ENCODE results near the gene CBFA2T3.

The CBFA2T3 gene

DNA sequence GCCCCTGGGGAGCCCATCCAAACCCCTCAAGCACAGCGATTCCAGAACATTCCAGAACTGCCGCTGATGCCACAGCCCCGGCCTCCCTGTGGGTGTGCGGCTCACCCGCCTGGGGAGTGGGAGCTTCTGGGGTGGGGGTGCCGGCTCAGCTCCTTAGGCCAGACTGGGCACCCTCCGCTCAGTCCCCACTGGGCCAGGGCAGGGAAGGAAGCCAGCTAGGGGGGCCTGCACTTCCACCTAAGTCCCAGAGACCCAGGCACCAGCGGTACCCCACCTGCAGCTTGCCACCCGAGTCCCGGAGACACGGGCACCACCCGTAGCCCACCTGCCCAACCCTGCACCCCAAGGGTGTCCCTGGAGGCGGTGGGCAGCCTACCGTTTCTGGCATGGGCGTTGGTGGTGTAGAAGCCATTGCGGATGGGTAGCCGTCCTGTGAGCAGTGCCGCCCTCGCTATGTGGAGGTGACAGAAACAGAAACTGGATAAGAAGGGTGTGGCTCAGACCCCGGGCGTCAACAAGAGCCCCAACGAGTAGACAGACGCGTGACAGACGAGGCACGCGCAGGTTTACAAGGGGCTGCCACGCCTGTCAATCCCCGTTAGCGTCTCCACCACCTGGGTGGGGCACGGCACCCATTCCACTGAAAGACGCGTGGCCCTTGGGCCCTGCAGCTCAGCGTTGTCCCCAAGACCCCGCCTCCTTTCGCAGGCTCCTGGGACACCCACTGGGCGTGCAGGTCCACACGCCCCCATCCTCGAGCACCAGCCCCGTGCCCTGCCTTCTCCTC lies 135.3 kb downstream of the CBFA2T3 start:
- H3K27ac ChIP-seq = peak overlapping the region in 9 of 11 experiments; percentile 71 to 88 (median 84); a peak in 17 of 22 replicates
- no peak for TF ChIP-seq Cebpa-rat (IDR thresholded peaks at IDR 0.05)
- no peaks in the 10 kb centered on the region for H3K9me3 ChIP-seq (replicated peaks in 1 of 11)
- H4K20me1 ChIP-seq = peaks cover 37 to 100% (median 71%) of the 10 kb centered on the region in 11 experiments; a peak in 18 of 22 replicates
- H3K27me3 ChIP-seq = peaks cover 0 to 4% (median 0%) of the 10 kb centered on the region in 11 experiments; a peak in 4 of 22 replicates
- H3K36me3 ChIP-seq = peaks cover 0 to 54% (median 22%) of the 10 kb centered on the region in 11 experiments; a peak in 17 of 22 replicates
- H3K9ac ChIP-seq = peak overlapping the region in 10 of 11 experiments; percentile 0 to 80 (median 73); a peak in 15 of 22 replicates
- H3K4me2 ChIP-seq = peak overlapping the region; percentile 68 to 97 (median 91)
- peak overlapping the region in 3 of 10 experiments; percentile 25 to 57 (median 27); a peak in 7 of 20 replicates for H3K4me3 ChIP-seq
- peaks cover 51 to 71% (median 63%) of the 10 kb centered on the region in 10 experiments for H3K4me1 ChIP-seq

DNA sequence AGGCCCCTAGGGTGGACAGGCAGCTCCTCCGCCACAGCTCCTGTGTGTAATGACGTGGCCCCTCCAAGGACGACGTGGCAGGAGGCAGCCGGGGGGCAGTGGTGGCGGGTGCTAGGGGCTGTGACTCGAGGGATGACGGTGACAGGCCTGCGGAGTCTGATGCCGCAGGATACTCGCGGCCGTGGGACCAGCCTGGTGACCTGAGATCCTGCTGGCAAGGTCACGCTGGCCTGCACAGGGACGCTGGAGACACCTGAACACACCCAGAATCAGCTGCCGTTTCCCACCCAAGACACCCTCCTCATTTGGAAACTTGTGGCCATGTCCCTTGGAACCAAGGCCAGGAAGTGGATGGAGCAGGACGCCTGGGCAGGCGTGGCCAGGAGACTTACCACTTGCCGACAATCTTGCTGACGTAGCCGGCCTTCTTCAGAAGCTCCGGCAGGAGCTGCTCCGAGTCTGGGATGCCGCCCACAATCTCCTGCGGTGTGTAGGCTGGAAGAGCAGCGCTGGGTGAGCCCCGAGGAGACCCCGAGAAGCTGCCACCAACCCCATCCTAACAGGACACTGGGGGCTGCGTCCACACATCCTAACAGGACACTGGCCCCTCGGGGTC lies 136.3 kb downstream of the CBFA2T3 start:
- Histone ChIP-seq H3K4me3 (peak overlapping the region in 6 of 10 experiments; percentile 25 to 57 (median 32); a peak in 11 of 20 replicates), H3K4me1 (peaks cover 51 to 82% (median 72%) of the 10 kb centered on the region in 10 experiments), H3K27ac (peak overlapping the region in 9 of 11 experiments; percentile 71 to 88 (median 84); a peak in 18 of 22 replicates), H4K20me1 (peaks cover 32 to 98% (median 74%) of the 10 kb centered on the region in 11 experiments; a peak in 18 of 22 replicates), H3K36me3 (peaks cover 0 to 48% (median 19%) of the 10 kb centered on the region in 11 experiments; a peak in 17 of 22 replicates), H3K9ac (peak overlapping the region; percentile 0 to 80 (median 72); a peak in 19 of 22 replicates), H3K9me3 (replicated peaks in 1 of 11) (no peaks in the 10 kb centered on the region), H3K27me3 (peaks cover 3 to 14% (median 7%) of the 10 kb centered on the region in 11 experiments; a peak in 19 of 22 replicates), H3K4me2 (peak overlapping the region; percentile 68 to 97 (median 91))
- peak in 1 of 11 experiments; percentile 1; a peak in 1 of 22 replicates for TF ChIP-seq Cebpa-rat (IDR thresholded peaks at IDR 0.05)

DNA sequence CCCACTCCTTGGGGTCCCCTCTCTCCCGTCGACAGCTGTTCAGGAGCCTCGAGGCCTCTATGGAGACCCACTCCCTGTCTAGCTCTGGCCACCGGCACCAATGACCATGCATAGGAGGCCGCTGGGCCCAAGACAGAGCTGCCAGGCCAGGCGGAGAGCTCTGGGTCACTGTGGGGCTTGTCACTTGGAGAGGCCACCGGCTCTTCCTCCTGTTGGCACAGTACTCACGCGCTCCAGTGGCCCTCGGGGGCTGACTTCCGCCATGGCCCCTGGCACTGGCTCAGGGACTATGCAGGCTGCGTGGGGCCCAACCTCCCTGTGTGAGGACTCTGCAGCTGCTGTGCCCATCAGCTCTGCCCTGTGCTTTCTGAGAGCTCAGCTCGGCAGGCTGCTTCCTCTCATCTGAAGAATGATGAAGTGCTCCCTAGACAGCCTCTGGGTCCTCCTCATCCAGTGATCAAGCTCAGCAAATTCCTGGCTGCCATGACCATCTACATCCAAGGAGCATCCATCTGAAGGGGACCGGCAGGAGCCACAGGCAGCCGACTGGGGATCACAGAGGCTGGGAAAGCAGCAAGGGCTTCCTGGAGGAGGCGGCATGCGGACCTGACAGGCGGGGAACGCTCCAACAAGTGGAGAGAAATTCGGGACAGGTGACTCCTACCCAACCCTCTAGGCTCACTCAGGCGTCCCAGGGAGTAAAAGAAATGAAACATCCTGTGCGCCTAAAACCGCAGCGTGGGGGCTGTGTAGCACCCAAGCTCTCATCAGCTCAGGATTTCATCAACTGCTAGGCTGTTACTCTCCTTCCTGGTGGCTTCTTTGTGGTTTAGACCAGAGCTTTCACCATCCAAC lies 137.0 kb downstream of the CBFA2T3 start:
- Histone ChIP-seq H4K20me1 (peaks cover 32 to 98% (median 68%) of the 10 kb centered on the region in 11 experiments; a peak in 18 of 22 replicates), H3K9ac (peak overlapping the region; percentile 0 to 80 (median 72); a peak in 19 of 22 replicates), H3K9me3 (replicated peaks in 1 of 11) (no peaks in the 10 kb centered on the region), H3K4me2 (peak overlapping the region; percentile 68 to 97 (median 91)), H3K36me3 (peaks cover 3 to 53% (median 27%) of the 10 kb centered on the region in 11 experiments; a peak in 19 of 22 replicates), H3K4me1 (peaks cover 51 to 86% (median 76%) of the 10 kb centered on the region in 10 experiments), H3K4me3 (peak overlapping the region in 7 of 10 experiments; percentile 13 to 57 (median 32); a peak in 12 of 20 replicates), H3K27me3 (peaks cover 10 to 20% (median 13%) of the 10 kb centered on the region in 11 experiments; a peak in 20 of 22 replicates), H3K27ac (peak overlapping the region in 10 of 11 experiments; percentile 28 to 88 (median 84); a peak in 19 of 22 replicates)
- TF ChIP-seq Cebpa-rat (IDR thresholded peaks at IDR 0.05) = peak in 8 of 11 experiments; percentile 58 to 96 (median 80); a peak in 15 of 22 replicates

DNA sequence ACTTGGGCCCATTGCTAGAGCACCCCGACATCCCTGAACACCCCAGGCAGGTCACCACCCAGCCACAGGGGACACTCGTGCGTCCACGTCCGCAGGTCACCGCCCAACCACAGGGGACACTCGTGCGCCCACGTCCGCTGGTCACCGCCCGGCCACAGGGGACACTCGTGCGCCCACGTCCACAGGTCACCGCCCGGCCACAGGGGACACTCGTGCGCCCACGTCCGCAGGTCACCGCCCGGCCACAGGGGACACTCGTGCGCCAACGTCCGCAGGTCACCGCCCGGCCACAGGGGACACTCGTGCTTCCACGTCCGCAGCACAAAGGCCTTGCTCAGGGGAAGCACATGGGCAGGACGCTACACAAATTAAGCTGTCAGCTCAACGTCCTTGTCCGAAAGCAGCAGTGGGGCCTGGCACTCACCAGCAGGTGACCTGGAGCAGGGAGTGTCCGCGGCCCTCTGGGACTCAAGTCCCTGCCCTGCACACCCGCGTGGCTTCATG lies 137.9 kb downstream of the CBFA2T3 start:
- H3K27ac ChIP-seq = peak overlapping the region in 10 of 11 experiments; percentile 28 to 88 (median 84); a peak in 19 of 22 replicates
- H3K9me3 ChIP-seq (replicated peaks in 1 of 11) = no peaks in the 10 kb centered on the region
- peaks cover 51 to 89% (median 74%) of the 10 kb centered on the region in 10 experiments for H3K4me1 ChIP-seq
- H4K20me1 ChIP-seq = peaks cover 25 to 96% (median 59%) of the 10 kb centered on the region in 11 experiments; a peak in 18 of 22 replicates
- peaks cover 8 to 61% (median 32%) of the 10 kb centered on the region in 11 experiments; a peak in 19 of 22 replicates for H3K36me3 ChIP-seq
- H3K27me3 ChIP-seq = peaks cover 10 to 20% (median 15%) of the 10 kb centered on the region in 11 experiments; a peak in 20 of 22 replicates
- no peak for TF ChIP-seq Cebpa-rat (IDR thresholded peaks at IDR 0.05)
- peak overlapping the region; percentile 68 to 97 (median 92) for H3K4me2 ChIP-seq
- peak overlapping the region in 5 of 10 experiments; percentile 13 to 57 (median 27); a peak in 5 of 20 replicates for H3K4me3 ChIP-seq
- H3K9ac ChIP-seq = peak overlapping the region in 10 of 11 experiments; percentile 22 to 80 (median 73); a peak in 16 of 22 replicates

DNA sequence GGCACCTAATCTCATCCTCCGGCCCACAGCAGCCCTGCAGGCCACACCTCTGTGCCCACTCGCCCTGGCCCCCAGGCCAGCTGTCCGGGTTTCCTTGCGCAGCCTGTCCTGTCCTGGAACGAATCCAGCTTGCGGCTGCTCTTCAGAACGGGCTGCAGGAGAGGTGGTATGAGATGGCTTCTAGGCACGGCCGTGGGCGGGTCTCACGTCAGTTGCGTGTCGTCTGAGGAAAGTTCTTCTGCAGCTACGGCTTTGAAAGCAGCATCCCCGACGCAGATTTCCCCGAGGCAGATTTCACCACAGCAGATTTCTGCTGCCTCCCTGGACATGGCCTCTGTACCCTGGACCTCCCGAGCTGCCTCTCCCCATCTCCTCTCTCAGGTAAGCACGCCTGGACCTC lies 138.4 kb downstream of the CBFA2T3 start:
- Histone ChIP-seq H3K4me3 (no peak overlapping the region; a peak in 1 of 20 replicates), H3K4me1 (peaks cover 51 to 93% (median 79%) of the 10 kb centered on the region in 10 experiments), H3K4me2 (peak overlapping the region; percentile 68 to 97 (median 92)), H3K27me3 (peaks cover 10 to 20% (median 15%) of the 10 kb centered on the region in 11 experiments; a peak in 20 of 22 replicates), H3K36me3 (peaks cover 8 to 64% (median 32%) of the 10 kb centered on the region in 11 experiments; a peak in 19 of 22 replicates), H3K9ac (peak overlapping the region in 8 of 11 experiments; percentile 33 to 80 (median 74); a peak in 11 of 22 replicates), H3K9me3 (replicated peaks in 1 of 11) (no peaks in the 10 kb centered on the region), H4K20me1 (peaks cover 24 to 95% (median 56%) of the 10 kb centered on the region in 11 experiments; a peak in 18 of 22 replicates), H3K27ac (peak overlapping the region in 8 of 11 experiments; percentile 72 to 88 (median 84); a peak in 16 of 22 replicates)
- no peak for TF ChIP-seq Cebpa-rat (IDR thresholded peaks at IDR 0.05)

DNA sequence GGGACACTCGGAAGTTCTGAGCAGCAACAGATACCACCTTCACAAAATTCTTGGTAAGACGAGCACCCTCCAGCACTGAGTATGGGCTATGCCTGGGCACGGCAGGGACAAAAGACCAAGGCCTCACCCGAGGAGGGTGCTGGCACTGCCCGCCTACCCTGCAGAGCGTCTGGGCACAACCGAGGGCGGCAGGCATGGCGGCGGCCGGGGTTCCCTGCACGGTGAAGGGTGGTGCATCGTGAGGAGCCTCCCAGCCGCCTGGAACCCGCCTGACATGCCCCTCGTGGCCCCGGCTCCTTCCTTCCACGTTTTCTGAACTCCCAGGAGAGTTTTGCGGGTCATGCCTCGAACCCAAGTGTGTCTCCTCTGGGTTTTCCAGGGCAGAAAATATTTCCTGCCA lies 139.2 kb downstream of the CBFA2T3 start:
- Histone ChIP-seq H3K9ac (peak overlapping the region; percentile 10 to 80 (median 54); a peak in 18 of 22 replicates), H4K20me1 (peaks cover 17 to 87% (median 49%) of the 10 kb centered on the region in 11 experiments; a peak in 18 of 22 replicates), H3K27ac (peak overlapping the region in 9 of 11 experiments; percentile 10 to 88 (median 84); a peak in 16 of 22 replicates), H3K27me3 (peaks cover 10 to 20% (median 15%) of the 10 kb centered on the region in 11 experiments; a peak in 20 of 22 replicates), H3K4me1 (peaks cover 51 to 94% (median 85%) of the 10 kb centered on the region in 10 experiments), H3K9me3 (replicated peaks in 1 of 11) (no peaks in the 10 kb centered on the region), H3K4me3 (0 out of 20 replicates have a peak overlapping the region, but pooled peaks of 1 of the 10 experiments have one; percentile 10), H3K4me2 (peak overlapping the region; percentile 68 to 97 (median 92)), H3K36me3 (peaks cover 8 to 56% (median 32%) of the 10 kb centered on the region in 11 experiments; a peak in 19 of 22 replicates)
- no peak for TF ChIP-seq Cebpa-rat (IDR thresholded peaks at IDR 0.05)

DNA sequence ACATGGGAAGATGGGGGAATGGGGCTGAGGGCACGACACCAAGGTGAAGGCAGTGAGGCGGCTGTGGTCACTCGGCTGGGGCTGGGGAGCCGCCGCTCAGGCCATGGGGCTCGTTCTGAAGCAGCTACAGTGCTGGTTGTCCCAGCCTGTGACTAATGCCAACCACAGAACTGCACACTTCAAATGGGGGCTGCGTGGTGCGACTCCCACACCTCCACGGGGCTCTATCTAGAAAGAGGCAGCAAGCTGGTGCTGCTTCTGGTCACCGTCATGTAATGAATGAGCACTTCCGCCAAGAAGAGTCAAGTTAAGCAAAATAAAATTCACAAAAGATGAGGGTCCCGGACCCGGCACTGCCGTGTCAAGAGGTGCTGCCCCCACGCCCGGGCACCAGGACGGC lies 140.2 kb downstream of the CBFA2T3 start:
- peak overlapping the region in 10 of 11 experiments; percentile 68 to 97 (median 92); a peak in 20 of 22 replicates for H3K4me2 ChIP-seq
- no peak for TF ChIP-seq Cebpa-rat (IDR thresholded peaks at IDR 0.05)
- H3K9ac ChIP-seq = peak overlapping the region in 8 of 11 experiments; percentile 31 to 78 (median 63); a peak in 11 of 22 replicates
- H3K27ac ChIP-seq = peak overlapping the region in 2 of 11 experiments; percentile 84 to 86; a peak in 2 of 22 replicates
- no peak overlapping the region for H3K4me3 ChIP-seq
- peaks cover 10 to 20% (median 15%) of the 10 kb centered on the region in 11 experiments; a peak in 20 of 22 replicates for H3K27me3 ChIP-seq
- H3K4me1 ChIP-seq = peaks cover 48 to 94% (median 84%) of the 10 kb centered on the region in 10 experiments
- peaks cover 7 to 77% (median 39%) of the 10 kb centered on the region in 11 experiments; a peak in 17 of 22 replicates for H4K20me1 ChIP-seq
- peaks cover 8 to 54% (median 28%) of the 10 kb centered on the region in 11 experiments; a peak in 19 of 22 replicates for H3K36me3 ChIP-seq
- no peaks in the 10 kb centered on the region for H3K9me3 ChIP-seq (replicated peaks in 1 of 11)

Measured in BLaER1 treated with 17β-estradiol and CSF1 and Interleukin-3, amounts not matched to agents 10 nM and 100 nM (cell line).